Measurements from ENCODE around the gene GALNT2. TPM values are rescaled to one million over a fixed set of nuclear protein-coding genes. Genes with fewer than 3 reads are reported as not detected.

The GALNT2 gene
- total and polyA plus RNA-seq, 2 of the 4 experiments (the other 2 are of a cell fraction) = 50.4 to 189 TPM

DNA sequence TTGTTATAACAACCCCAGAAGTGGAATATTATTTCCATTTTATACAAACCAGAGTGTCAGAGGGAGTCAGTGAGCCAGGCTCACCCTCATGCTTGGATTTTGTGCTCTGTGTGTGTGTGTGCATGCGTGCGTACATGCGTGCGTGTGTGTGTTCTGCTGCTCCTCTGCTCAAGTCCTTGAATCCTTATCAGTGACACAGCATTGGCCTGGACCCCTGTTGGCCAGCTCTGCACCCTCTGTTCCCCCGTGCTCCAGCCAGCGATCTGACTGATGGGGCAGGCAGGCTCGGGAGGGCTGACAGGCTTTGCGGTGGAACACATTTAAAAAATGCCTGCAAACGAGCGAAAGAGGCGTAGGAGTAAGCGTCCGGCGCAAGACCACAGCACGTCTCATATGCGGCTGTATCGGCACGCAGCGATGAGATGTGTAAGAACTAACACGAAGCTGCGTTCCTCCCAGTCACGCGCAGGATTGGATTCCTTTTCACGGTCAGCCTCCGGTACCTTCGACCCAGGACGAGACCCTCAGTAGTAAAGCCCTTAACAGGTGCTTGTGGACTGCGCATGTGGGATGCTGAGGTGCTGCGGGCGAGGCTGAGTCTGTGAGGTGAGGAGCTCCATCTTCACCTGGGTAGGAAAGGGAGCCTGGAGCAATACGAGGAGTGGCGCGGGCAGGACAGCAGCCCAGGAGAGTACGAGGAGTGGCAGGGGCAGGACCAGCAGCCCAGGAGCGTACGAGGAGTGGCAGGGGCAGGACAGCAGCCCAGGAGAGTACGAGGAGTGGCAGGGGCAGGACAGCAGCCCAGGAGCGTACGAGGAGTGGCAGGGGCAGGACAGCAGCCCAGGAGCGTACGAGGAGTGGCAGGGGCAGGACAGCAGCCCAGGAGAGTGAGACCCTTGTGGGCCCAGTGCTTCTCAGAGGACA lies 130.9 kb downstream of the GALNT2 start:
- no TSS peak for BruUV-seq (replicated peaks)
- intact Hi-C loops (cut with micrococcal nuclease) = no loop called here
- TF ChIP-seq, protein P1, sequence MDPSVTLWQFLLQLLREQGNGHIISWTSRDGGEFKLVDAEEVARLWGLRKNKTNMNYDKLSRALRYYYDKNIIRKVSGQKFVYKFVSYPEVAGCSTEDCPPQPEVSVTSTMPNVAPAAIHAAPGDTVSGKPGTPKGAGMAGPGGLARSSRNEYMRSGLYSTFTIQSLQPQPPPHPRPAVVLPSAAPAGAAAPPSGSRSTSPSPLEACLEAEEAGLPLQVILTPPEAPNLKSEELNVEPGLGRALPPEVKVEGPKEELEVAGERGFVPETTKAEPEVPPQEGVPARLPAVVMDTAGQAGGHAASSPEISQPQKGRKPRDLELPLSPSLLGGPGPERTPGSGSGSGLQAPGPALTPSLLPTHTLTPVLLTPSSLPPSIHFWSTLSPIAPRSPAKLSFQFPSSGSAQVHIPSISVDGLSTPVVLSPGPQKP (IDR thresholded peaks at IDR 0.05; ENCODE audit: borderline replicate concordance, low read depth, low read length) = no peak
- TF ChIP-seq MAZ (IDR thresholded peaks at IDR 0.05; ENCODE audit: borderline replicate concordance, low read depth, low read length) = no peak
- TF ChIP-seq POLR2A (IDR thresholded peaks at IDR 0.05; ENCODE audit: low read depth, low read length) = no peak
- TF ChIP-seq, protein P2, sequence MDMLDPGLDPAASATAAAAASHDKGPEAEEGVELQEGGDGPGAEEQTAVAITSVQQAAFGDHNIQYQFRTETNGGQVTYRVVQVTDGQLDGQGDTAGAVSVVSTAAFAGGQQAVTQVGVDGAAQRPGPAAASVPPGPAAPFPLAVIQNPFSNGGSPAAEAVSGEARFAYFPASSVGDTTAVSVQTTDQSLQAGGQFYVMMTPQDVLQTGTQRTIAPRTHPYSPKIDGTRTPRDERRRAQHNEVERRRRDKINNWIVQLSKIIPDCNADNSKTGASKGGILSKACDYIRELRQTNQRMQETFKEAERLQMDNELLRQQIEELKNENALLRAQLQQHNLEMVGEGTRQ (IDR thresholded peaks at IDR 0.05; ENCODE audit: low read depth, low read length) = no peak
- no peak for TF ChIP-seq FOS (IDR thresholded peaks at IDR 0.05; ENCODE audit: low read depth, low read length)
- no peak for TF ChIP-seq RFX5 (IDR thresholded peaks at IDR 0.05; ENCODE audit: low read depth, low read length)
- no peak for TF ChIP-seq CHD1 (IDR thresholded peaks at IDR 0.05; ENCODE audit: low read depth, low read length)
- no peak for TF ChIP-seq CEBPB (IDR thresholded peaks at IDR 0.05; ENCODE audit: low read depth, low read length)
- no peak for TF ChIP-seq NFE2L2 (IDR thresholded peaks at IDR 0.05; ENCODE audit: low read depth, low read length)
- TF ChIP-seq SMC3 (IDR thresholded peaks at IDR 0.05; ENCODE audit: low read depth, low read length) = no peak
- no peak for TF ChIP-seq MAFK (IDR thresholded peaks at IDR 0.05; ENCODE audit: low read depth, low read length)
- TF ChIP-seq, protein P3, sequence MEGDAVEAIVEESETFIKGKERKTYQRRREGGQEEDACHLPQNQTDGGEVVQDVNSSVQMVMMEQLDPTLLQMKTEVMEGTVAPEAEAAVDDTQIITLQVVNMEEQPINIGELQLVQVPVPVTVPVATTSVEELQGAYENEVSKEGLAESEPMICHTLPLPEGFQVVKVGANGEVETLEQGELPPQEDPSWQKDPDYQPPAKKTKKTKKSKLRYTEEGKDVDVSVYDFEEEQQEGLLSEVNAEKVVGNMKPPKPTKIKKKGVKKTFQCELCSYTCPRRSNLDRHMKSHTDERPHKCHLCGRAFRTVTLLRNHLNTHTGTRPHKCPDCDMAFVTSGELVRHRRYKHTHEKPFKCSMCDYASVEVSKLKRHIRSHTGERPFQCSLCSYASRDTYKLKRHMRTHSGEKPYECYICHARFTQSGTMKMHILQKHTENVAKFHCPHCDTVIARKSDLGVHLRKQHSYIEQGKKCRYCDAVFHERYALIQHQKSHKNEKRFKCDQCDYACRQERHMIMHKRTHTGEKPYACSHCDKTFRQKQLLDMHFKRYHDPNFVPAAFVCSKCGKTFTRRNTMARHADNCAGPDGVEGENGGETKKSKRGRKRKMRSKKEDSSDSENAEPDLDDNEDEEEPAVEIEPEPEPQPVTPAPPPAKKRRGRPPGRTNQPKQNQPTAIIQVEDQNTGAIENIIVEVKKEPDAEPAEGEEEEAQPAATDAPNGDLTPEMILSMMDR (conservative IDR thresholded peaks at IDR 0.05; ENCODE audit: low read depth, low read length) = no peak
- no peak for TF ChIP-seq BHLHE40 (IDR thresholded peaks at IDR 0.05; ENCODE audit: low read depth, low read length)
- no peak for TF ChIP-seq RCOR1 (IDR thresholded peaks at IDR 0.05; ENCODE audit: insufficient replicate concordance, low read length)
- no peak for TF ChIP-seq RAD21 (IDR thresholded peaks at IDR 0.05; ENCODE audit: low read length)

More for the DNA sequence above, 130.9 kb downstream of the GALNT2 start:
- Histone ChIP-seq H3K9me3 (ENCODE audit: control insufficient read depth, insufficient read depth, low read length) (no peaks in the 10 kb centered on the region), H4K91ac (ENCODE audit: insufficient read depth, low read depth, low read length) (no peak overlapping the region), H4K5ac (ENCODE audit: low read depth, low read length) (no peak overlapping the region), H4K20me1 (ENCODE audit: insufficient read depth, low read length) (peaks cover 36% of the 10 kb centered on the region), H3K27me3 (ENCODE audit: control insufficient read depth, insufficient read depth, low read length) (no peaks in the 10 kb centered on the region), H2BK120ac (ENCODE audit: low read depth, low read length) (no peak overlapping the region), H2AFZ (replicated peaks; ENCODE audit: low read length, poor library complexity) (no peak overlapping the region), H3K4ac (ENCODE audit: low read depth, low read length) (no peak overlapping the region), H3K4me3 (ENCODE audit: insufficient read depth, low read depth, low read length) (no peak overlapping the region), H3K27ac (ENCODE audit: insufficient read depth, low read length) (no peak overlapping the region), H2AK9ac (replicated peaks; ENCODE audit: low read depth, low read length, poor library complexity) (no peak overlapping the region), H2BK15ac (ENCODE audit: low read depth, low read length) (no peak overlapping the region), H2BK20ac (ENCODE audit: low read depth, low read length) (no peak overlapping the region), H2BK5ac (ENCODE audit: low read depth, low read length, poor library complexity, severe bottlenecking) (no peak overlapping the region), H3K18ac (ENCODE audit: low read depth, low read length) (no peak overlapping the region), H3K23ac (ENCODE audit: low read depth, low read length) (no peak overlapping the region), H3K79me1 (ENCODE audit: low read depth in 1 of 2, low read length in 2 of 2) (peaks cover 48 to 74% of the 10 kb centered on the region in 2 experiments), H4K8ac (ENCODE audit: low read depth in 2 of 2, low read length in 2 of 2) (no peak overlapping the region), H3K9me1 (ENCODE audit: insufficient read depth, low read length) (peaks cover 36% of the 10 kb centered on the region), H3K4me1 (ENCODE audit: control insufficient read depth, insufficient read depth, low read length) (no peaks in the 10 kb centered on the region), H3K14ac (replicated peaks; ENCODE audit: low read depth, low read length) (no peak overlapping the region), H3K36me3 (ENCODE audit: control insufficient read depth, insufficient read depth, low read length) (peaks cover 2% of the 10 kb centered on the region), H3K56ac (ENCODE audit: extremely low read depth, insufficient read depth, low read length) (no peak overlapping the region), H2AK5ac (ENCODE audit: low read depth, low read length) (no peak overlapping the region), H3K4me2 (ENCODE audit: low read depth, low read length) (no peak overlapping the region), H3K9ac (ENCODE audit: low read depth, low read length) (no peak overlapping the region)
- POLR2A ChIA-PET (ENCODE audit: unreplicated experiment) = no interaction called here
- ATAC-seq (ENCODE audit: low read depth) = no peak
- CTCF ChIA-PET = no interaction called here
- DNase-seq = no peak
- dilution Hi-C loops (cut with HindIII; ENCODE audit: low sequenced_read_pairs, unreplicated experiment) (no loop called here), in situ Hi-C loops (cut with MboI; ENCODE audit: low sequenced_read_pairs) (no loop called here)
- 94% methylated on average over 30 of the region's 41 CpGs; no CpG with 5 or more reads in 1 of the 2 experiments for WGBS, 2 experiments (ENCODE audit: extremely low coverage in 2 of 2, insufficient read length in 1 of 2)

All from IMR-90 (cell line).